Peyer's patch (tissue), 4 donors: ENCODE results near the gene PIP5K1A.

Experiments used
- POLR2A ChIP-seq, 2 donors: fragments of 450-650 bp; IDR thresholded peaks; one replicate each; pipeline ENCODE4 v1.5.1; 2017; ENCODE audit warnings: antibody characterized with exemption in 2 of 2, mild to moderate bottlenecking in 2 of 2, moderate library complexity in 2 of 2
- TF ChIP-seq, protein P1 (sequence below), 6 experiments: fragments of 450-650 bp in 4 of 6; fragments of 200-600 bp in 2 of 6; sonication (generic) in 1 of 6; IDR thresholded peaks; one replicate each; pipeline ENCODE4 v1.5.1; 2017 to 2019; ENCODE audit warnings: antibody characterized with exemption in 6 of 6, mild to moderate bottlenecking in 3 of 6, moderate library complexity in 1 of 6

DNA sequence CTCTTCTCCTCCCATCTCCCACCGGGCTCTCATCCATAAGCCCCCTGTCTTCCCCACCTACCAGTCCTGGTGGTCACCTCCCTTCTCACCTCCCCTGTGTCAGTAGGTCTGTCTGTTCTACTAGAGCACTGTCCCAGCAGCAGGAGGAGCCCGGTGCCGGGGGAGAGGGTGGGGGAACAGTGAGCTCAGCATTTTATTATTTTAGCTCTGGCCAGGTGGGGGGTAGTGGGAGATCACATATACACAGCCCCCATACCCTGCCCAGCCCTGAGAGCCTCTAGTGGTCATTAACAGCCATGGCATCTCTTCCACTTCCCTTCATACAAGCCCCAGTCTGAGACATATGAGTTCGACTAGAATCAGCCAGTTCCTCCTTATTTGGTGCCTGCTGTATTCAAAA lies 22.5 kb upstream of the PIP5K1A start, which contains the start of gene TMOD4:
- TF ChIP-seq, protein P1, sequence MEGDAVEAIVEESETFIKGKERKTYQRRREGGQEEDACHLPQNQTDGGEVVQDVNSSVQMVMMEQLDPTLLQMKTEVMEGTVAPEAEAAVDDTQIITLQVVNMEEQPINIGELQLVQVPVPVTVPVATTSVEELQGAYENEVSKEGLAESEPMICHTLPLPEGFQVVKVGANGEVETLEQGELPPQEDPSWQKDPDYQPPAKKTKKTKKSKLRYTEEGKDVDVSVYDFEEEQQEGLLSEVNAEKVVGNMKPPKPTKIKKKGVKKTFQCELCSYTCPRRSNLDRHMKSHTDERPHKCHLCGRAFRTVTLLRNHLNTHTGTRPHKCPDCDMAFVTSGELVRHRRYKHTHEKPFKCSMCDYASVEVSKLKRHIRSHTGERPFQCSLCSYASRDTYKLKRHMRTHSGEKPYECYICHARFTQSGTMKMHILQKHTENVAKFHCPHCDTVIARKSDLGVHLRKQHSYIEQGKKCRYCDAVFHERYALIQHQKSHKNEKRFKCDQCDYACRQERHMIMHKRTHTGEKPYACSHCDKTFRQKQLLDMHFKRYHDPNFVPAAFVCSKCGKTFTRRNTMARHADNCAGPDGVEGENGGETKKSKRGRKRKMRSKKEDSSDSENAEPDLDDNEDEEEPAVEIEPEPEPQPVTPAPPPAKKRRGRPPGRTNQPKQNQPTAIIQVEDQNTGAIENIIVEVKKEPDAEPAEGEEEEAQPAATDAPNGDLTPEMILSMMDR (IDR thresholded peaks at IDR 0.05) = peak in 3 of 6 experiments; percentile 24 to 32 (median 28)
- TF ChIP-seq POLR2A (IDR thresholded peaks at IDR 0.05) = no peak
